Stomach (tissue), 9 donors: Measurements from ENCODE around the gene PTPMT1. TPM values are rescaled to one million over a fixed set of nuclear protein-coding genes. Genes with fewer than 3 reads are reported as not detected.
"Not testable (repeated sequence)": the region's sequence is repeated elsewhere in the genome, so short reads cannot be mapped to it uniquely, and the experiment has no call there.

Experiments
- DNase-seq, 2 donors: peaks; one replicate each; pipeline versions ENCODE4 v3.0.0 to v3.0.0-alpha.2; 2013 to 2019
- H3K27ac ChIP-seq, 5 donors: fragments of 200-600 bp in 4 of 5; sonication (generic) in 4 of 5; one replicate each; pipeline ENCODE4 v1.5.1; 2013 to 2019; ENCODE audit warnings: mild to moderate bottlenecking in 1 of 5, moderate library complexity in 1 of 5
- H3K27me3 ChIP-seq, 3 donors: fragments of 200-600 bp; sonication (generic); one replicate each; pipeline ENCODE4 v1.5.1; 2017 to 2019; ENCODE audit warnings: mixed run types in 1 of 3
- H3K36me3 ChIP-seq, 4 donors: fragments of 200-600 bp; sonication (generic); 1 replicate in 3 of 4; 2 replicates in 1 of 4; pipeline ENCODE4 v1.5.1; 2016 to 2019
- H3K4me1 ChIP-seq, 4 donors: fragments of 200-600 bp; sonication (generic); one replicate each; pipeline ENCODE4 v1.5.1; 2016 to 2019
- H3K4me3 ChIP-seq, 4 donors: fragments of 200-600 bp; sonication (generic) in 3 of 4; one replicate each; pipeline ENCODE4 v1.5.1; 2016 to 2019; ENCODE audit warnings: mild to moderate bottlenecking in 1 of 4
- H3K9me3 ChIP-seq, 4 donors: fragments of 200-600 bp; sonication (generic); one replicate each; pipeline ENCODE4 v1.5.1; 2016 to 2019
- EP300 ChIP-seq: sonication (generic); formaldehyde crosslinking; IDR thresholded peaks from one replicate; pipeline ENCODE4 v1.6.1; 2017; ENCODE audit warnings: antibody characterized with exemption
- POLR2A ChIP-seq, 4 donors: fragments of 450-650 bp; IDR thresholded peaks; one replicate each; pipeline ENCODE4 v1.6.1; 2016; ENCODE audit warnings: antibody characterized with exemption in 4 of 4, control low read depth in 2 of 4, mild to moderate bottlenecking in 1 of 4, moderate library complexity in 1 of 4
- POLR2AphosphoS5 ChIP-seq, 3 donors: sonication (generic); formaldehyde crosslinking; IDR thresholded peaks; one replicate each; pipeline ENCODE4 v1.6.1; 2016; ENCODE audit warnings: antibody characterized with exemption in 3 of 3
- WGBS, 5 donors: extraction: QIAGEN DNeasy Blood & Tissue Kit in 3 of 5; methylation state at CpG; one replicate each; pipeline versions ENCODE4 v1.1.5 to v1.1.7; 2013 to 2018; 5-methylcytosine and 5-hydroxymethylcytosine counted together
- intact Hi-C: fragments of 100-400 bp; cut with DNase I; formaldehyde crosslinking; loops from one replicate; pipeline ENCODE4 v1.15.1; 2023; ENCODE audit warnings: low total_unique reads
- polyA plus RNA-seq, 3 donors: library from polyadenylated mRNA; stranded (reverse); fragments of 200-250 nt; gene quantifications; one replicate each; pipeline ENCODE4 v1.2.3, GENCODE V29; 2013
- total RNA-seq, 5 donors: library from RNA; depleted of rRNA; stranded (reverse); fragments of >200 nt; gene quantifications; one replicate each; pipeline versions ENCODE4 v1.1.0 to v1.2.3, GENCODE V29; 2014 to 2016
- TF ChIP-seq, protein P1 (sequence below), 7 experiments: fragments of 450-650 bp in 4 of 7; fragments of 200-600 bp in 3 of 7; sonication (generic) in 3 of 7; IDR thresholded peaks; one replicate each; pipeline ENCODE4 v1.5.1; 2016 to 2019; ENCODE audit warnings: antibody characterized with exemption in 7 of 7, control low read depth in 2 of 7, mild to moderate bottlenecking in 1 of 7
- donor health status: healthy with polysubstance abuse.
- donor health status: Bipolar disorder and iron deficiency.
- donor health status: healthy.

Gene PTPMT1
- total and polyA plus RNA-seq, 8 donors = 36.4 to 126 (median 58.8) TPM

DNA sequence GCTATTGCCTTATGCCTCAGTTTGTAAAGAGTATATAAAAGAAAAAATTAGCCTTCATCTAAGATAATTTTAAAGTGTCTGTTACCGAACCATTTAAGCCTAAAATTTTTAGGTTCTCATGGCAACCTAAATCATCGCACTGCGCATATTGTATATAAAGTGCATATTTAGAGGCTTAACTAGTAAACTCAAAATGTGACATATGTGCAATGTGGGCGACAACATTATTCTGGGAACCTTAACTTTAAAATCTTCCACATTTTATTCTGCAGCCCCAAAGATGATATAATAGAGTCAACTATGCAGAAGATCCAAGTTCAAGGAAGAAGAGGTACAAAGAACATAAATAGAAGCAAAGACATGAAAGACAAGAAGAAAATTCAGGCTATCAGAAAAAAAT lies 35.4 kb upstream of the PTPMT1 start:
- Histone ChIP-seq H3K27me3 (no peaks in the 10 kb centered on the region), H3K27ac (peak overlapping the region in 1 of 5 donors; percentile 54), H3K36me3 (peaks cover 0 to 4% (median 0%) of the 10 kb centered on the region in 4 donors), H3K4me3 (no peak overlapping the region), H3K4me1 (peaks cover 31 to 98% (median 74%) of the 10 kb centered on the region in 4 donors), H3K9me3 (no peaks in the 10 kb centered on the region)
- intact Hi-C loops = no loop called here
- TF ChIP-seq EP300 = no peak
- TF ChIP-seq, protein P1, sequence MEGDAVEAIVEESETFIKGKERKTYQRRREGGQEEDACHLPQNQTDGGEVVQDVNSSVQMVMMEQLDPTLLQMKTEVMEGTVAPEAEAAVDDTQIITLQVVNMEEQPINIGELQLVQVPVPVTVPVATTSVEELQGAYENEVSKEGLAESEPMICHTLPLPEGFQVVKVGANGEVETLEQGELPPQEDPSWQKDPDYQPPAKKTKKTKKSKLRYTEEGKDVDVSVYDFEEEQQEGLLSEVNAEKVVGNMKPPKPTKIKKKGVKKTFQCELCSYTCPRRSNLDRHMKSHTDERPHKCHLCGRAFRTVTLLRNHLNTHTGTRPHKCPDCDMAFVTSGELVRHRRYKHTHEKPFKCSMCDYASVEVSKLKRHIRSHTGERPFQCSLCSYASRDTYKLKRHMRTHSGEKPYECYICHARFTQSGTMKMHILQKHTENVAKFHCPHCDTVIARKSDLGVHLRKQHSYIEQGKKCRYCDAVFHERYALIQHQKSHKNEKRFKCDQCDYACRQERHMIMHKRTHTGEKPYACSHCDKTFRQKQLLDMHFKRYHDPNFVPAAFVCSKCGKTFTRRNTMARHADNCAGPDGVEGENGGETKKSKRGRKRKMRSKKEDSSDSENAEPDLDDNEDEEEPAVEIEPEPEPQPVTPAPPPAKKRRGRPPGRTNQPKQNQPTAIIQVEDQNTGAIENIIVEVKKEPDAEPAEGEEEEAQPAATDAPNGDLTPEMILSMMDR (IDR thresholded peaks at IDR 0.05) = no peak
- no peak for TF ChIP-seq POLR2AphosphoS5 (IDR thresholded peaks at IDR 0.05)
- TF ChIP-seq POLR2A (IDR thresholded peaks at IDR 0.05) = no peak
- WGBS, 5 donors = 84 to 93% (median 87%) methylated on average over 4 of the region's 4 CpGs
- DNase-seq = no peak

DNA sequence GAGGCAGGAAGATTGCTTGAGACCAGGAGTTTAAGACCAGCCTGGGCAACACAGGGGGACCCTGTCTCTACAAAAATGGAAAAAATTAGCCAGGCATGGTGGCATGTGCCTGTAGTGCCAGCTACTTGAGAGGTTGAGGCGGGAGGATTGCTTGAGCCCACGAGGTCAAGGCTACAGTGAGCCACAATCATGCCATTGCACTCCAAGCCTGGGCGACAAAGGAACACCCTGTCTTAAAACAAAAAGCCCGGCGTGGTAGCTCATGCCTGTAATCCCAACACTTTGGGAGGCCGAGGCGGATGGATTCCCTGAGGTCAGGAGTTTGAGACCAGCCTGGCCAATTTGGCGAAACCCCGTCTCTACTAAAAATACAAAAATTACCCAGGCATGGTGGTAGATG lies 34.7 kb upstream of the PTPMT1 start:
- H3K27me3 ChIP-seq, H3K4me3 ChIP-seq, H3K36me3 ChIP-seq, H3K9me3 ChIP-seq, intact Hi-C loops, DNase-seq: not testable (repeated sequence)
- 86 to 91% (median 90%) methylated on average over 9 of the region's 9 CpGs for WGBS, 5 donors
- H3K4me1 ChIP-seq = peaks cover 24 to 98% (median 70%) of the 10 kb centered on the region in 4 donors
- peak overlapping the region in 1 of 5 donors; percentile 54 for H3K27ac ChIP-seq

DNA sequence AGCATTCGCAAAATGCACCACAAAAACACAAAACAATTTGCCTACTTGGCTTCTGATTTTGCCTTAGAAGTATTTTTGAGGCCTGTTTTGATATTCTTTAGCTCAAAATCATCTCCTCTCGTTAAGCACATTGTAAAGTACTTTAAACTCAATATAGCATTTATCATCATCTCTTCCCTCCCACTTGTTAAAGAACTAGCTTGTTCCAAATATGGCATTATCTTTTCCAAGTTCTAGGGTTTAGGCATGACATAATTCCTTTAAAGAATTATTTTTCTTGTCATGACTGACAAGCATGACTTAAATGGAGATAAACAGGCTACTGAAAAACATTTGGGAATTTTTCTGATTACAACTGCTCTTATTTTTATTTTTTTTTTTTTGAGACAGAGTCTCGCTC lies 33.7 kb upstream of the PTPMT1 start:
- WGBS, 5 donors = 76 to 87% (median 80%) methylated on average over 3 of the region's 3 CpGs
- Histone ChIP-seq H3K9me3 (no peaks in the 10 kb centered on the region), H3K36me3 (peaks cover 0 to 14% (median 8%) of the 10 kb centered on the region in 4 donors), H3K4me1 (peaks cover 26 to 98% (median 70%) of the 10 kb centered on the region in 4 donors), H3K27me3 (no peaks in the 10 kb centered on the region), H3K27ac (peak overlapping the region in 1 of 5 donors; percentile 54), H3K4me3 (no peak overlapping the region)
- DNase-seq = no peak
- intact Hi-C loops = no loop called here
- TF ChIP-seq, protein P1 (IDR thresholded peaks at IDR 0.05) = no peak
- no peak for TF ChIP-seq POLR2AphosphoS5 (IDR thresholded peaks at IDR 0.05)
- TF ChIP-seq EP300 = no peak
- TF ChIP-seq POLR2A (IDR thresholded peaks at IDR 0.05) = no peak

DNA sequence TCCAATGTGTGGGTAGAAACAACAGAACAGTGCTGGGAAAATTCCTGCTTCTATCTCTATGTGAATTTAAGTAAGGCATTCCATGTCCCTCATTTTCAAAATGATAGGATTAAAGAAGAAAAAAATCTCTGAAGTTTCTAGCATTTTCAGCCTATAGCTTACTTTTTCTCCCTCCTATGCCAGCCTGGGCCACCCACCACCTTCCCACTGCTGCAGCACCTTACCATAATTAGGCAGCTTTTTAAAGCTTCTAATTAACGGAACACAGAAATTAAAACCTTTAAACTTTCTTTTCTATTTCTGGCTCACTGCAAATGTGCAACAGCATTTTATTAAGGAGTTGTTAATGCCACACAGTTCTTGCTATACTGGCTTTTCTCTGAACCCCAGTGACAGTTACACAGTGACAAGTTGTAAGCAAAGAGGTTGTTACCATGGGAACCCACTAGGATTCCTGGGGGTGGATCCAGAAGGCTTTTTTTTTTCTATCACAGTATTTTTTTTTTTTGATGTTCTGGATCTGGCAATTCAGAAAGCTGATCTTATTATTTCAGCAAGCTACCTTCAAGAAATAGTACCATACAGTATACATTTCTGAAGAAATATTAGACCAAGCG lies 32.7 kb upstream of the PTPMT1 start:
- H3K4me1 ChIP-seq = peaks cover 28 to 98% (median 71%) of the 10 kb centered on the region in 4 donors
- H3K27ac ChIP-seq = peak overlapping the region in 2 of 5 donors; percentile 56 to 68
- DNase-seq = peak in 1 of 2 donors; percentile 62
- no peak for TF ChIP-seq POLR2A (IDR thresholded peaks at IDR 0.05)
- no peak for TF ChIP-seq POLR2AphosphoS5 (IDR thresholded peaks at IDR 0.05)
- no peak for TF ChIP-seq EP300
- TF ChIP-seq, protein P1 (IDR thresholded peaks at IDR 0.05) = no peak
- no peaks in the 10 kb centered on the region for H3K27me3 ChIP-seq
- H3K36me3 ChIP-seq = peaks cover 0 to 14% (median 8%) of the 10 kb centered on the region in 4 donors
- no peak overlapping the region for H3K4me3 ChIP-seq
- no peaks in the 10 kb centered on the region for H3K9me3 ChIP-seq
- intact Hi-C loops = no loop called here
- 80 to 91% (median 86%) methylated on average over 2 of the region's 2 CpGs for WGBS, 5 donors

DNA sequence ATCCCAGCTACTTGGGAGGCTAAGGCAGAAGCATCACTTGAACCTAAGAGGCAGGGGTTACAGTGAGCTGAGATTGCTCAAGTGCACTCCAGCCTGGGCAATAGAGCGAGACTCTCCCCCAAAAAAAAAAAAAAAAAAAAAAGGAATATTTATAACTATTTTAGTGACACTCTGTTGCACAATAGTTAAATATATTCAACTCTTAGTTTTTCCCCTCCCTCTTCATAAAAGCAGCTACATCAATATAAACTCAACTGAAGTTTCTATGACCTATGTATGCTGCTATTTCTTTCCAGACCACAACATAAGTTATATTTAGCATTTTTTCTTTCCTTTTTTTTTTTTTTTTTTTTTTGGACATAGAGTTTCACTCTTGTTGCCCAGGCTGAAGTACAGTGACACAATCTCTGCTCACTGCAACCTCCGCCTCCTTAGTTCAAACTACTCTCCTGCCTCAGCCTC lies 31.7 kb upstream of the PTPMT1 start:
- H3K9me3 ChIP-seq = no peaks in the 10 kb centered on the region
- H3K36me3 ChIP-seq = peaks cover 0 to 14% (median 6%) of the 10 kb centered on the region in 4 donors
- no peak for DNase-seq
- H3K27me3 ChIP-seq = no peaks in the 10 kb centered on the region
- H3K27ac ChIP-seq = peak overlapping the region in 2 of 5 donors; percentile 56 to 68
- 66 to 98% (median 83%) methylated on average over 2 of the region's 2 CpGs for WGBS, 5 donors
- TF ChIP-seq EP300 (no peak), POLR2A (IDR thresholded peaks at IDR 0.05) (no peak), POLR2AphosphoS5 (IDR thresholded peaks at IDR 0.05) (no peak)
- TF ChIP-seq, protein P1 (IDR thresholded peaks at IDR 0.05) = no peak
- no peak overlapping the region for H3K4me3 ChIP-seq
- peaks cover 28 to 100% (median 76%) of the 10 kb centered on the region in 4 donors for H3K4me1 ChIP-seq
- intact Hi-C loops = no loop called here
